Measurements from ENCODE around the gene FAM72A.
A peak's percentile ranks its signal among the peaks of the same experiment; 100 is the strongest.
"Not testable (repeated sequence)": the region's sequence is repeated elsewhere in the genome, so short reads cannot be mapped to it uniquely, and the experiment has no call there.

The FAM72A gene

GRCh38 chr1:206202789-206203363, at the start of gene FAM72A:
TSS of gene FAM72A (minus strand) at chr1:206202839. CDS start at chr1:206202025, 814 bp downstream.
- DNase-seq, result peak; percentile 99

GRCh38 chr1:206250953-206251681, 48.5 kb upstream of the FAM72A start:
- not testable (repeated sequence) for DNase-seq

GRCh38 chr1:206246129-206246886, 43.7 kb upstream of the FAM72A start:
- not testable (repeated sequence) for DNase-seq

- DNase-seq, result not testable (repeated sequence)
Observed at GRCh38 chr1:206245479-206245878, 42.8 kb upstream of the FAM72A start.

- peak; percentile 4 for DNase-seq
Observed at GRCh38 chr1:206243335-206243734, 40.7 kb upstream of the FAM72A start.

- DNase-seq, result peak; percentile 20
Observed at GRCh38 chr1:206240288-206240687, 37.6 kb upstream of the FAM72A start.

- DNase-seq, result not testable (repeated sequence)
Observed at GRCh38 chr1:206235190-206235589, 32.6 kb upstream of the FAM72A start.

- DNase-seq, result not testable (repeated sequence)
Observed at GRCh38 chr1:206234189-206234916, 31.7 kb upstream of the FAM72A start.

- not testable (repeated sequence) for DNase-seq
Observed at GRCh38 chr1:206232970-206233645, 30.5 kb upstream of the FAM72A start.

- DNase-seq, result not testable (repeated sequence)
Observed at GRCh38 chr1:206231989-206232388, 29.4 kb upstream of the FAM72A start.

GRCh38 chr1:206229286-206229685, 26.6 kb upstream of the FAM72A start:
- DNase-seq, result not testable (repeated sequence)

- DNase-seq, result not testable (repeated sequence)
Observed at GRCh38 chr1:206226886-206227285, 24.2 kb upstream of the FAM72A start.

- DNase-seq, result not testable (repeated sequence)
Observed at GRCh38 chr1:206225386-206225785, 22.7 kb upstream of the FAM72A start.

GRCh38 chr1:206224190-206224776, 21.6 kb upstream of the FAM72A start:
- DNase-seq, result not testable (repeated sequence)

- not testable (repeated sequence) for DNase-seq
Observed at GRCh38 chr1:206221585-206221984, 18.9 kb upstream of the FAM72A start.

GRCh38 chr1:206220332-206221000, 17.8 kb upstream of the FAM72A start:
- DNase-seq, result not testable (repeated sequence)

GRCh38 chr1:206219514-206220331, 17.1 kb upstream of the FAM72A start:
- DNase-seq, result not testable (repeated sequence)

GRCh38 chr1:206218765-206219164, 16.1 kb upstream of the FAM72A start:
- DNase-seq, result not testable (repeated sequence)

GRCh38 chr1:206218285-206218684, 15.6 kb upstream of the FAM72A start:
- not testable (repeated sequence) for DNase-seq
